Esophagus squamous epithelium (tissue), 4 donors: ENCODE results near the gene HBG2.

Experiments
- POLR2A ChIP-seq, 4 donors: fragments of 450-650 bp; IDR thresholded peaks; one replicate each; pipeline ENCODE4 v1.6.1; 2017; ENCODE audit warnings: antibody characterized with exemption in 4 of 4, mild to moderate bottlenecking in 4 of 4, moderate library complexity in 3 of 4
- TF ChIP-seq, protein P1 (sequence below), 6 experiments: fragments of 450-650 bp in 4 of 6; fragments of 200-600 bp in 2 of 6; sonication (generic) in 2 of 6; IDR thresholded peaks; one replicate each; pipeline ENCODE4 v1.5.1; 2016 to 2019; ENCODE audit warnings: antibody characterized with exemption in 6 of 6, mild to moderate bottlenecking in 4 of 6, moderate library complexity in 4 of 6

DNA sequence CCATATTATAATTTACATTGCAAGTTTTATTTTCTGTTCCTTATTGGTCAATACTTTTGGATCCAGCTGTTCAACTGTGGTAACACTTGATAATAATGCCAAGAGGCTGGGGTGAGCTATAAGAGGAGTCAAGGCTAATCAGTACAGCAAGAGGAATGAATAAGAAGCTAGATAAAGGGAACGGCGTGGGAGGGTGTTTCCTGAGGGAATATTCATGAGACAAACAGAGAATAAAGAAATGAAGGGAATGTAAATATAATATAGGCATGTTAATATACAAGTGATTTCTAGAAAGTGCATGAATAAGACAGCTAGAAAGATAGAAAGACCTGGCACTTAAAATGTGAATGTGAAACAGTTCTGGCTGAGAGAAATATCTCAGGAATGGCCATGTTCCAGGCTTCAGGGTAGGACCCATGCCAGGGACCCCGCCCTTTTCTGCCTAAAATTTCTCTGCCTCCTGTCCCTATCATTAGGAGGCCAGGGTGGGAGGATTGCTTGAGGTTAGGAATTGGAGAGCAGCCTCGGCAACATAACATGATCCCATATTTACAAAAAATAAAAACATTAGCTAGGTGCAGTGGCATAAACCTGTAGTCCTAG, 43.2 kb upstream of the HBG2 start:
- TF ChIP-seq, protein P1, sequence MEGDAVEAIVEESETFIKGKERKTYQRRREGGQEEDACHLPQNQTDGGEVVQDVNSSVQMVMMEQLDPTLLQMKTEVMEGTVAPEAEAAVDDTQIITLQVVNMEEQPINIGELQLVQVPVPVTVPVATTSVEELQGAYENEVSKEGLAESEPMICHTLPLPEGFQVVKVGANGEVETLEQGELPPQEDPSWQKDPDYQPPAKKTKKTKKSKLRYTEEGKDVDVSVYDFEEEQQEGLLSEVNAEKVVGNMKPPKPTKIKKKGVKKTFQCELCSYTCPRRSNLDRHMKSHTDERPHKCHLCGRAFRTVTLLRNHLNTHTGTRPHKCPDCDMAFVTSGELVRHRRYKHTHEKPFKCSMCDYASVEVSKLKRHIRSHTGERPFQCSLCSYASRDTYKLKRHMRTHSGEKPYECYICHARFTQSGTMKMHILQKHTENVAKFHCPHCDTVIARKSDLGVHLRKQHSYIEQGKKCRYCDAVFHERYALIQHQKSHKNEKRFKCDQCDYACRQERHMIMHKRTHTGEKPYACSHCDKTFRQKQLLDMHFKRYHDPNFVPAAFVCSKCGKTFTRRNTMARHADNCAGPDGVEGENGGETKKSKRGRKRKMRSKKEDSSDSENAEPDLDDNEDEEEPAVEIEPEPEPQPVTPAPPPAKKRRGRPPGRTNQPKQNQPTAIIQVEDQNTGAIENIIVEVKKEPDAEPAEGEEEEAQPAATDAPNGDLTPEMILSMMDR (IDR thresholded peaks at IDR 0.05) = no peak
- no peak for TF ChIP-seq POLR2A (IDR thresholded peaks at IDR 0.05)
